ENCODE measurements around the gene MARF1. TPM values are rescaled to one million over a fixed set of nuclear protein-coding genes. Genes with fewer than 3 reads are reported as not detected.

Gene MARF1
- total RNA-seq, 1 experiment from 2014 or later: 59.4 TPM

GRCh38 chr16:15665107-15665506, 22.2 kb upstream of the MARF1 start:
- Histone ChIP-seq H3K9ac (ENCODE audit: low read length) (no peak overlapping the region), H3K27ac (ENCODE audit: low read depth, low read length) (no peak overlapping the region), H2AFZ (ENCODE audit: low read depth, low read length, poor library complexity, severe bottlenecking) (no peak overlapping the region), H3K79me2 (ENCODE audit: insufficient read depth, low read length) (peaks cover 47% of the 10 kb centered on the region), H4K20me1 (ENCODE audit: insufficient read depth) (no peaks in the 10 kb centered on the region), H3K4me3 (replicated peaks in 1 of 2; ENCODE audit: low read depth in 1 of 2, low read length in 2 of 2) (no peak overlapping the region), H3K27me3 (ENCODE audit: insufficient read depth, low read length) (no peaks in the 10 kb centered on the region), H3K4me2 (ENCODE audit: low read length) (no peak overlapping the region), H3K4me1 (ENCODE audit: control insufficient read depth in 1 of 2, insufficient read depth in 2 of 2, low read length in 2 of 2) (peaks cover 0 to 6% of the 10 kb centered on the region in 2 experiments; a peak in 1 of 4 replicates), H3K9me2 (ENCODE audit: insufficient read depth) (no peaks in the 10 kb centered on the region), H3K9me3 (ENCODE audit: control insufficient read depth in 1 of 2, insufficient read depth in 1 of 2, low read depth in 1 of 2, low read length in 2 of 2) (no peaks in the 10 kb centered on the region), H3K36me3 (ENCODE audit: control insufficient read depth in 1 of 2, insufficient read depth in 2 of 2, low read length in 2 of 2) (peaks cover 21 to 22% of the 10 kb centered on the region in 2 experiments)
- CTCF ChIA-PET: interaction anchor here (1.5 kb wide), 1 partner anchor 17 kb away, joined by 6 read pairs; no protein-coding TSS in a partner anchor
- TSS peak; percentile 30 for BruUV-seq (replicated peaks)
- RAD21 ChIA-PET (ENCODE audit: low non-redundant PET in 1 of 2, low total read pairs in 2 of 2, uncharacterized antibody in 2 of 2, unreplicated experiment in 2 of 2): no interaction called here
- DNase-seq (ENCODE audit: low read depth, low spot score) (no peak), ATAC-seq (no peak)
- intact Hi-C loops (cut with micrococcal nuclease): no loop called here
- TF ChIP-seq EZH2 (IDR thresholded peaks at IDR 0.05) (no peak), EGR1 (IDR thresholded peaks at IDR 0.05; ENCODE audit: low read depth) (no peak), ATF3 (IDR thresholded peaks at IDR 0.05) (no peak), FOSL1 (IDR thresholded peaks at IDR 0.05; ENCODE audit: low read depth) (no peak), SIN3A (IDR thresholded peaks at IDR 0.05; ENCODE audit: low read depth) (no peak), ZNF274 (IDR thresholded peaks at IDR 0.05; ENCODE audit: low read depth, low read length) (no peak), SP1 (IDR thresholded peaks at IDR 0.05; ENCODE audit: low read depth) (no peak), RAD21 (IDR thresholded peaks at IDR 0.05; ENCODE audit: low read depth) (no peak), CTCF (IDR thresholded peaks at IDR 0.05 in 2 of 3, conservative IDR thresholded peaks at IDR 0.05 in 1 of 3; ENCODE audit: borderline replicate concordance in 1 of 3, insufficient read depth in 1 of 3, low read depth in 2 of 3, low read length in 2 of 3) (no peak), MAX (IDR thresholded peaks at IDR 0.05) (no peak), SRF (IDR thresholded peaks at IDR 0.05; ENCODE audit: low read depth) (no peak), ZFX (IDR thresholded peaks at IDR 0.05) (no peak), CBX3 (IDR thresholded peaks at IDR 0.05; ENCODE audit: low read depth) (no peak), EZH2phosphoT487 (IDR thresholded peaks at IDR 0.05; ENCODE audit: borderline replicate concordance) (no peak), ELF1 (IDR thresholded peaks at IDR 0.05; ENCODE audit: borderline replicate concordance, low read depth) (no peak), ZBTB33 (IDR thresholded peaks at IDR 0.05; ENCODE audit: extremely low read depth, insufficient replicate concordance, low read length) (no peak), JUND (IDR thresholded peaks at IDR 0.05) (no peak), REST (IDR thresholded peaks at IDR 0.05; ENCODE audit: low read depth) (no peak)
- POLR2A ChIA-PET: no interaction called here

All from HCT116 (cell line).